Left ventricle myocardium inferior (tissue), 1 donor: ENCODE results near the gene GTF3C4. TPM values are rescaled to one million over a fixed set of nuclear protein-coding genes. Genes with fewer than 3 reads are reported as not detected.
"Not testable (repeated sequence)": the region's sequence is repeated elsewhere in the genome, so short reads cannot be mapped to it uniquely, and the experiment has no call there.

Source experiments
- DNase-seq: peaks from one replicate; pipeline ENCODE4 v3.0.0-alpha.2; 2020
- H3K27ac ChIP-seq: fragments of 200-600 bp; replicated peaks from 2 replicates; pipeline ENCODE4 v1.8.0; 2021
- H3K27me3 ChIP-seq: fragments of 200-600 bp; 2 replicates; pipeline ENCODE4 v1.8.0; 2021; ENCODE audit warnings: low read depth
- H3K36me3 ChIP-seq: fragments of 200-600 bp; 2 replicates; pipeline ENCODE4 v1.8.0; 2021
- H3K4me1 ChIP-seq: fragments of 200-600 bp; 2 replicates; pipeline ENCODE4 v1.8.0; 2021
- H3K4me3 ChIP-seq: fragments of 200-600 bp; 2 replicates; pipeline ENCODE4 v1.8.0; 2021; ENCODE audit warnings: mild to moderate bottlenecking, moderate library complexity
- H3K9me3 ChIP-seq: fragments of 200-600 bp; replicated peaks from 2 replicates; pipeline ENCODE4 v1.8.0; 2021
- CTCF ChIP-seq: fragments of 200-600 bp; IDR thresholded peaks from 2 replicates; pipeline ENCODE4 v1.8.0; 2021; ENCODE audit warnings: antibody characterized with exemption, mild to moderate bottlenecking, borderline replicate concordance
- intact Hi-C: fragments of 100-400 bp; cut with micrococcal nuclease; formaldehyde crosslinking; loops from one replicate; pipeline ENCODE4 v1.11.0; 2022
- total RNA-seq: library from RNA; stranded (reverse); fragmentation: NEBNext Ultra II Directional; extraction: Animal tissue kit (Norgen Biotek cat#: 25700); gene quantifications from one replicate; pipeline ENCODE4 v1.2.1, GENCODE V29; 2021
- donor health status: DM: no; HTN: yes; CAD: no; lungs with severe emphysema.

GTF3C4 gene
- total RNA-seq, 1 donor from 2014 or later, result 8.4 TPM

GRCh38 chr9:132708769-132709430 is 38.6 kb downstream of the GTF3C4 start:
- H3K4me3 ChIP-seq, result no peak overlapping the region
- no peaks in the 10 kb centered on the region for H3K9me3 ChIP-seq
- TF ChIP-seq CTCF, result no peak
- intact Hi-C loops, result no loop called here
- H3K27me3 ChIP-seq, result peaks cover 32% of the 10 kb centered on the region
- H3K4me1 ChIP-seq, result no peaks in the 10 kb centered on the region
- no peak for DNase-seq
- H3K36me3 ChIP-seq, result no peaks in the 10 kb centered on the region
- H3K27ac ChIP-seq, result no peak overlapping the region

GRCh38 chr9:132710333-132710732 is 40.1 kb downstream of the GTF3C4 start:
- H3K9me3 ChIP-seq, result no peaks in the 10 kb centered on the region
- H3K4me1 ChIP-seq, result no peaks in the 10 kb centered on the region
- H3K27me3 ChIP-seq, result peaks cover 32% of the 10 kb centered on the region
- no peak overlapping the region for H3K4me3 ChIP-seq
- no peaks in the 10 kb centered on the region for H3K36me3 ChIP-seq
- TF ChIP-seq CTCF, result no peak
- intact Hi-C loops, result no loop called here
- DNase-seq, result no peak
- H3K27ac ChIP-seq, result no peak overlapping the region

GRCh38 chr9:132711152-132711551 is 40.9 kb downstream of the GTF3C4 start:
- H3K9me3 ChIP-seq, H3K36me3 ChIP-seq, intact Hi-C loops, H3K27ac ChIP-seq, H3K4me1 ChIP-seq, DNase-seq, H3K4me3 ChIP-seq: not testable (repeated sequence)
- peaks cover 28% of the 10 kb centered on the region for H3K27me3 ChIP-seq

GRCh38 chr9:132711846-132712245 is 41.6 kb downstream of the GTF3C4 start:
- H3K27me3 ChIP-seq, result peaks cover 26% of the 10 kb centered on the region
- intact Hi-C loops, result no loop called here
- H3K4me1 ChIP-seq, result no peaks in the 10 kb centered on the region
- no peak for DNase-seq
- no peak overlapping the region for H3K27ac ChIP-seq
- no peaks in the 10 kb centered on the region for H3K36me3 ChIP-seq
- no peaks in the 10 kb centered on the region for H3K9me3 ChIP-seq
- H3K4me3 ChIP-seq, result no peak overlapping the region
- no peak for TF ChIP-seq CTCF

GRCh38 chr9:132712753-132713152 is 42.5 kb downstream of the GTF3C4 start:
- Histone ChIP-seq H3K27me3 (peaks cover 30% of the 10 kb centered on the region), H3K4me3 (no peak overlapping the region), H3K4me1 (no peaks in the 10 kb centered on the region), H3K9me3 (no peaks in the 10 kb centered on the region), H3K27ac (no peak overlapping the region), H3K36me3 (no peaks in the 10 kb centered on the region)
- intact Hi-C loops, result no loop called here
- no peak for DNase-seq
- no peak for TF ChIP-seq CTCF

- Histone ChIP-seq H3K9me3 (no peaks in the 10 kb centered on the region), H3K4me3 (no peak overlapping the region), H3K36me3 (no peaks in the 10 kb centered on the region), H3K27ac (no peak overlapping the region), H3K4me1 (no peaks in the 10 kb centered on the region), H3K27me3 (peaks cover 48% of the 10 kb centered on the region)
- intact Hi-C loops, result no loop called here
- no peak for TF ChIP-seq CTCF
- DNase-seq, result no peak
Observed at GRCh38 chr9:132716007-132716406, 45.7 kb downstream of the GTF3C4 start.
